SK-N-SH (cell line): ENCODE data around the gene ZC3H7A. TPM values are rescaled to one million over a fixed set of nuclear protein-coding genes. Genes with fewer than 3 reads are reported as not detected.
A peak's percentile ranks its signal among the peaks of the same experiment; 100 is the strongest.

Experiments
- CTCF ChIA-PET: fragments of 300-600, 350-600 bp; formaldehyde crosslinking; extraction: SDS; loops from one replicate; lab custom pipeline; 2021; lab: Yijun Ruan, JAX
- POLR2A ChIA-PET: fragments of 350-600 bp; sonication (Branson Sonifier 250); formaldehyde crosslinking; extraction: SDS; loops from one replicate; lab custom pipeline; 2020; ENCODE audit warnings: antibody characterized with exemption, inconsistent platforms; lab: Yijun Ruan, JAX
- DNase-seq: peaks from one replicate; pipeline ENCODE4 v3.0.0; 2012
- H2AFZ ChIP-seq: fragments of 200-600 bp; sonication (generic); 2 replicates; pipeline ENCODE4 v1.8.1; 2016; ENCODE audit warnings: antibody characterized with exemption, mild to moderate bottlenecking, low read depth
- H3F3A ChIP-seq: fragments of 200-600 bp; sonication (generic); replicated peaks from 2 replicates; pipeline ENCODE3; 2016; ENCODE audit warnings: antibody characterized with exemption, mild to moderate bottlenecking; ENCODE audit not compliant: insufficient read depth
- H3K27ac ChIP-seq, 2 experiments: fragments of 200-500 bp in 1 of 2; fragments of 200-600 bp in 1 of 2; sonication (Bioruptor generic) in 1 of 2; sonication (generic), shearing (Covaris generic) in 1 of 2; 2 replicates each; pipeline versions ENCODE4 v1.5.1 to v1.6.1; 2014 to 2016; ENCODE audit warnings: low read depth in 2 of 2, inconsistent platforms in 1 of 2, low read length in 1 of 2, mild to moderate bottlenecking in 1 of 2, mixed read lengths in 1 of 2
- H3K27me3 ChIP-seq: fragments of 200-600 bp; sonication (generic), shearing (Covaris generic); 2 replicates; pipeline ENCODE4 v1.6.1; 2016; ENCODE audit warnings: mixed run types; ENCODE audit not compliant: insufficient read depth
- H3K36me3 ChIP-seq, 2 experiments: fragments of 200-500 bp in 1 of 2; fragments of 200-600 bp in 1 of 2; sonication (Bioruptor generic) in 1 of 2; sonication (generic) in 1 of 2; replicated peaks in 1 of 2; 2 replicates each; pipeline versions ENCODE3 to v1.5.1; 2014 to 2016; ENCODE audit warnings: low read length in 1 of 2, mild to moderate bottlenecking in 1 of 2; ENCODE audit not compliant: insufficient read depth in 2 of 2, control insufficient read depth in 1 of 2
- H3K4me1 ChIP-seq, 2 experiments: fragments of 200-500 bp in 1 of 2; fragments of 200-600 bp in 1 of 2; sonication (Bioruptor generic) in 1 of 2; sonication (generic), shearing (Covaris generic) in 1 of 2; 2 replicates each; pipeline versions ENCODE4 v1.5.1 to v1.6.1; 2014 to 2016; ENCODE audit warnings: low read depth in 1 of 2, low read length in 1 of 2, mixed run types in 1 of 2; ENCODE audit not compliant: insufficient read depth in 2 of 2, control insufficient read depth in 1 of 2
- H3K4me2 ChIP-seq: fragments of 200-600 bp; sonication (generic), shearing (Covaris generic); 2 replicates; pipeline ENCODE4 v1.6.1; 2017; ENCODE audit warnings: mixed run types
- H3K4me3 ChIP-seq, 2 experiments: fragments of 200-500 bp in 1 of 2; fragments of 200-600 bp in 1 of 2; sonication (Bioruptor generic) in 1 of 2; sonication (generic), shearing (Covaris generic) in 1 of 2; 2 replicates each; pipeline versions ENCODE4 v1.5.1 to v1.8.1; 2014 to 2016; ENCODE audit warnings: low read depth in 2 of 2, inconsistent platforms in 1 of 2, low read length in 1 of 2, mild to moderate bottlenecking in 1 of 2, mixed read lengths in 1 of 2, moderate library complexity in 1 of 2
- H3K79me2 ChIP-seq: fragments of 200-600 bp; sonication (generic); 2 replicates; pipeline ENCODE4 v1.8.1; 2017; ENCODE audit warnings: mild to moderate bottlenecking; ENCODE audit not compliant: insufficient read depth
- H3K9ac ChIP-seq: fragments of 200-600 bp; sonication (generic); 2 replicates; pipeline ENCODE4 v1.6.1; 2017; ENCODE audit warnings: mixed run types
- H3K9me2 ChIP-seq: fragments of 200-600 bp; sonication (generic); 2 replicates; pipeline ENCODE4 v1.6.1; 2017; ENCODE audit warnings: mixed run types
- H3K9me3 ChIP-seq: fragments of 200-600 bp; sonication (generic); 2 replicates; pipeline ENCODE4 v1.6.1; 2017; ENCODE audit warnings: mixed run types, mild to moderate bottlenecking, moderate library complexity
- H4K20me1 ChIP-seq: fragments of 200-600 bp; sonication (generic); 2 replicates; pipeline ENCODE4 v1.6.1; 2017; ENCODE audit warnings: mild to moderate bottlenecking, mixed run types; ENCODE audit not compliant: insufficient read depth
- CHD2 ChIP-seq: fragments of 150-350 bp; IDR thresholded peaks from 2 replicates; pipeline ENCODE4 v1.6.1; 2018; ENCODE audit warnings: low read length; ENCODE audit not compliant: partially characterized antibody
- CTCF ChIP-seq: fragments of 200-600 bp; sonication (generic); IDR thresholded peaks from 2 replicates; pipeline ENCODE4 v1.6.1; 2017; ENCODE audit warnings: antibody characterized with exemption, mild to moderate bottlenecking, moderate library complexity
- EP300 ChIP-seq, 2 experiments: IDR thresholded peaks; 2 replicates each; pipeline versions ENCODE4 v1.4.0 to v1.6.1; 2012; ENCODE audit warnings: borderline replicate concordance in 1 of 2, low read depth in 1 of 2, low read length in 1 of 2
- FOXJ3 ChIP-seq: sonication (generic); formaldehyde crosslinking; IDR thresholded peaks from 2 replicates; pipeline ENCODE4 v1.5.1; 2020; ENCODE audit warnings: mild to moderate bottlenecking, missing genetic modification reagents
- FOXM1 ChIP-seq: IDR thresholded peaks from 2 replicates; pipeline ENCODE4 v1.4.0; 2012; ENCODE audit warnings: low read depth, mild to moderate bottlenecking
- JUND ChIP-seq: IDR thresholded peaks from 2 replicates; pipeline ENCODE4 v1.4.0; 2012
- MAX ChIP-seq: IDR thresholded peaks from 2 replicates; pipeline ENCODE4 v1.4.0; 2012; ENCODE audit warnings: low read depth
- MEF2A ChIP-seq: IDR thresholded peaks from 2 replicates; pipeline ENCODE4 v1.4.0; 2012; ENCODE audit warnings: low read depth, borderline replicate concordance
- MXI1 ChIP-seq: IDR thresholded peaks from 2 replicates; pipeline ENCODE4 v1.6.1; 2012; ENCODE audit warnings: mild to moderate bottlenecking, low read depth, low read length, improper control_type of control experiment
- RCOR1 ChIP-seq: fragments of 150-350 bp; IDR thresholded peaks from 2 replicates; pipeline ENCODE4 v1.6.1; 2017; ENCODE audit warnings: antibody characterized with exemption, low read length
- SMC3 ChIP-seq: IDR thresholded peaks from 2 replicates; pipeline ENCODE4 v1.6.1; 2012; ENCODE audit warnings: low read depth, low read length, improper control_type of control experiment
- TAF1 ChIP-seq: IDR thresholded peaks from 2 replicates; pipeline ENCODE4 v1.6.1; 2012; ENCODE audit warnings: low read depth, mild to moderate bottlenecking, low read length, moderate library complexity, borderline replicate concordance
- TCF12 ChIP-seq: IDR thresholded peaks from 2 replicates; pipeline ENCODE4 v1.4.0; 2012
- TEAD4 ChIP-seq: IDR thresholded peaks from 2 replicates; pipeline ENCODE4 v1.4.0; 2012; ENCODE audit warnings: mild to moderate bottlenecking, borderline replicate concordance; ENCODE audit not compliant: insufficient read depth
- USF1 ChIP-seq: IDR thresholded peaks from 2 replicates; pipeline ENCODE4 v1.4.0; 2012; ENCODE audit warnings: low read depth, borderline replicate concordance
- USF2 ChIP-seq: fragments of 150-350 bp; IDR thresholded peaks from 2 replicates; pipeline ENCODE4 v1.6.1; 2017; ENCODE audit warnings: antibody characterized with exemption, low read length, low read depth, borderline replicate concordance
- YY1 ChIP-seq: IDR thresholded peaks from 2 replicates; pipeline ENCODE4 v1.4.0; 2012; ENCODE audit warnings: low read depth, mild to moderate bottlenecking
- WGBS: methylation state at CpG from one replicate; pipeline ENCODE4 v1.1.6; 2017; ENCODE audit warnings: low lambda C conversion rate; 5-methylcytosine and 5-hydroxymethylcytosine counted together
- polyA plus RNA-seq, 3 experiments: library from polyadenylated mRNA; depleted of rRNA; stranded (reverse); fragments of >200 nt; gene quantifications; 2 replicates each; pipeline ENCODE4 v1.2.3, GENCODE V29; 2012

The ZC3H7A gene
- polyA plus RNA-seq, 1 of the 3 experiments (the other 2 are of a cell fraction) = 31.9 TPM

- TF ChIP-seq TCF12 (peak; percentile 52), TAF1 (no peak), EP300 (IDR thresholded peaks at IDR 0.05; ENCODE audit: borderline replicate concordance in 1 of 2, low read depth in 1 of 2, low read length in 1 of 2) (peak in 1 of 2 experiments; percentile 31; a peak in 1 of 4 replicates), RCOR1 (peak; percentile 43; the same call in 1 of the 2 replicates), MEF2A (no peak), TEAD4 (no peak), MXI1 (peak; percentile 76)
- Histone ChIP-seq H3K27me3 (no peaks in the 10 kb centered on the region), H3F3A (peaks cover 30% of the 10 kb centered on the region), H3K9me3 (no peaks in the 10 kb centered on the region), H3K4me2 (no peak overlapping the region), H3K9me2 (no peaks in the 10 kb centered on the region), H3K4me1 (peaks cover 25 to 30% of the 10 kb centered on the region in 2 experiments), H3K9ac (no peak overlapping the region), H3K4me3 (no peak overlapping the region), H3K79me2 (peaks cover 98% of the 10 kb centered on the region), H2AFZ (no peak overlapping the region), H3K36me3 (peaks cover 25 to 46% of the 10 kb centered on the region in 2 experiments), H3K27ac (peak overlapping the region; percentile 81 to 96), H4K20me1 (0 out of 2 replicates have a peak, but pooled peaks cover 7% of the 10 kb centered on the region)
- 56% methylated on average over 4 of the region's 4 CpGs for WGBS
- DNase-seq = peak; percentile 35
- CTCF ChIA-PET = interaction anchor here (1.1 to 4.8 kb wide), 3 partner anchors 16 to 385 kb away, joined by 4 to 29 read pairs (median 6); partner anchors contain the start of genes TXNDC11 and ZC3H7A
- POLR2A ChIA-PET = interaction anchor here (0.7 to 2.4 kb wide), 5 partner anchors 11 to 284 kb away, joined by 3 to 10 read pairs (median 7); partner anchors contain the start of genes TXNDC11 and ZC3H7A
Observed at GRCh38 chr16:11780991-11781680, 15.9 kb downstream of the ZC3H7A start.

GRCh38 chr16:11779074-11779473 lies 18.0 kb downstream of the ZC3H7A start:
- no peak for TF ChIP-seq FOXJ3
- TF ChIP-seq, all 33 proteins: peak for 0
- peaks cover 23% of the 10 kb centered on the region for H3F3A ChIP-seq
- peaks cover 98% of the 10 kb centered on the region for H3K79me2 ChIP-seq
- DNase-seq = no peak
- H3K4me3 ChIP-seq = no peak overlapping the region
- no peak overlapping the region for H3K4me2 ChIP-seq
- no peaks in the 10 kb centered on the region for H3K9me3 ChIP-seq
- peaks cover 25 to 30% of the 10 kb centered on the region in 2 experiments for H3K4me1 ChIP-seq
- no peak overlapping the region for H3K9ac ChIP-seq
- 96% methylated on average over 7 of the region's 7 CpGs for WGBS
- H3K9me2 ChIP-seq = no peaks in the 10 kb centered on the region
- POLR2A ChIA-PET = no interaction called here
- H4K20me1 ChIP-seq = 0 out of 2 replicates have a peak, but pooled peaks cover 7% of the 10 kb centered on the region
- peaks cover 39 to 63% of the 10 kb centered on the region in 2 experiments for H3K36me3 ChIP-seq
- no peak overlapping the region for H2AFZ ChIP-seq
- no peaks in the 10 kb centered on the region for H3K27me3 ChIP-seq
- H3K27ac ChIP-seq = no peak overlapping the region; a peak in 1 of 4 replicates
- CTCF ChIA-PET = interaction anchor here (0.6 to 4.8 kb wide), 3 partner anchors 12 to 38 kb away, joined by 3 to 29 read pairs (median 3); partner anchors contain the start of gene ZC3H7A

GRCh38 chr16:11774065-11774626 lies 22.9 kb downstream of the ZC3H7A start:
- Histone ChIP-seq H3F3A (peaks cover 1% of the 10 kb centered on the region), H3K27ac (no peak overlapping the region), H2AFZ (no peak overlapping the region), H3K4me3 (no peak overlapping the region), H4K20me1 (no peaks in the 10 kb centered on the region), H3K9ac (no peak overlapping the region), H3K4me2 (no peak overlapping the region), H3K9me3 (no peaks in the 10 kb centered on the region), H3K4me1 (no peaks in the 10 kb centered on the region), H3K9me2 (no peaks in the 10 kb centered on the region), H3K27me3 (no peaks in the 10 kb centered on the region), H3K79me2 (peaks cover 71% of the 10 kb centered on the region), H3K36me3 (peaks cover 52 to 80% of the 10 kb centered on the region in 2 experiments)
- DNase-seq = no peak
- ChIA-PET POLR2A (no interaction called here), CTCF (interaction anchor here (1.3 kb wide), 1 partner anchor 23 kb away, joined by 5 read pairs; the partner anchor contains the start of gene ZC3H7A)
- WGBS = 98% methylated on average over 3 of the region's 3 CpGs
- TF ChIP-seq USF2 (no peak), MAX (no peak), FOXM1 (no peak), YY1 (no peak), USF1 (no peak), EP300 (IDR thresholded peaks at IDR 0.05; ENCODE audit: borderline replicate concordance in 1 of 2, low read depth in 1 of 2, low read length in 1 of 2) (no peak), CHD2 (no peak), SMC3 (no peak), CTCF (no peak), JUND (no peak)
